GM19372 (cell line): Measurements from ENCODE around the gene BEST3.
A peak's percentile ranks its signal among the peaks of the same experiment; 100 is the strongest.

Source experiments
- ATAC-seq: cut with Tn5 transposase; IDR thresholded peaks from one replicate; pipeline ENCODE4 v1.9.1; 2021; ENCODE audit warnings: mild to moderate bottlenecking, low read depth, moderate library complexity; ENCODE audit not compliant: unreplicated experiment

The BEST3 gene

GRCh38 chr12:69698769-69699540 lies at the start of gene BEST3:
TSS of gene BEST3 (minus strand) at chr12:69699303. CDS start at chr12:69697798, 1,505 bp downstream.
- ATAC-seq: no peak

GRCh38 chr12:69744109-69744508 lies 45.0 kb upstream of the BEST3 start:
- no peak for ATAC-seq

- peak; percentile 36 for ATAC-seq
These were observed 40.4 kb upstream of the BEST3 start for GRCh38 chr12:69739287-69740191.

GRCh38 chr12:69738351-69739286 lies 39.5 kb upstream of the BEST3 start, which contains the start of gene RAB3IP:
TSS of gene RAB3IP (plus strand) at chr12:69738860. CDS start at chr12:69755409, 16,549 bp downstream.
- ATAC-seq: peak; percentile 77

- ATAC-seq: no peak
These were observed 34.5 kb upstream of the BEST3 start for GRCh38 chr12:69733638-69734037.

- no peak for ATAC-seq
These were observed 33.0 kb upstream of the BEST3 start for GRCh38 chr12:69732088-69732487.

GRCh38 chr12:69726922-69727321 lies 27.8 kb upstream of the BEST3 start:
- no peak for ATAC-seq

GRCh38 chr12:69720750-69721149 lies 21.6 kb upstream of the BEST3 start:
- no peak for ATAC-seq

GRCh38 chr12:69719336-69720316 lies 20.5 kb upstream of the BEST3 start:
- ATAC-seq: no peak

GRCh38 chr12:69714542-69714941 lies 15.4 kb upstream of the BEST3 start:
- ATAC-seq: no peak

GRCh38 chr12:69712826-69713225 lies 13.7 kb upstream of the BEST3 start:
- no peak for ATAC-seq

- ATAC-seq: no peak
These were observed 9.5 kb upstream of the BEST3 start for GRCh38 chr12:69708649-69709048.

- ATAC-seq: no peak
These were observed 5.3 kb upstream of the BEST3 start for GRCh38 chr12:69704357-69704756.

GRCh38 chr12:69703146-69703642 lies 4.1 kb upstream of the BEST3 start:
- ATAC-seq: no peak

- ATAC-seq: no peak
These were observed 2.7 kb upstream of the BEST3 start for GRCh38 chr12:69701826-69702225.

- ATAC-seq: no peak
These were observed 1.0 kb downstream of the BEST3 start for GRCh38 chr12:69698054-69698453.

- no peak for ATAC-seq
These were observed 5.0 kb downstream of the BEST3 start for GRCh38 chr12:69694123-69694522.

- no peak for ATAC-seq
These were observed 9.5 kb downstream of the BEST3 start for GRCh38 chr12:69689638-69690037.
